ENCODE results near the gene RRP15.

The RRP15 gene

DNA sequence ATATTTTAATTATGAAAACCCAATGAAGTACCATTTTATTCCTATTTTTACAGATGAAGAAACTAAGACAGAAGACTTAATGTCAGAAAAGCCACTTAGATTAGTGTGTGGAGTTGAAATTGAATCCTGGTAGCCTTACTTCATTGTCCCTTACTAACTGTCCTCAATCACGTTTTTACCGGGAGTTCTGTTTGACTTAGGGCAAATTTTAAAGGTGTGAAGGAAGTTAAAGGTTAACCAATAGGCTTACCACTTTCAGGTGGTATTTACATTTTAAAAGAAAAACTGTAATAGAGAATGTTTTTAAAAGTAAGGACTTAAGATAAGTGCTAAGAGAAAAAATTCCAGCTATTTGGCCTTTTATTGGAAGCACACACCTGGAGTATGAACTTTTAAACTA is 12.4 kb downstream of the RRP15 start:
- Histone ChIP-seq H3K27me3 (ENCODE audit: insufficient read depth, low read length) (no peaks in the 10 kb centered on the region), H3K9me3 (ENCODE audit: insufficient read depth, low read depth, low read length) (no peaks in the 10 kb centered on the region), H3K27ac (ENCODE audit: low read depth, low read length) (peak overlapping the region; percentile 66), H3K36me3 (ENCODE audit: insufficient read depth, low read length) (peaks cover 16% of the 10 kb centered on the region), H3K4me1 (ENCODE audit: insufficient read depth, low read length) (peaks cover 82% of the 10 kb centered on the region), H3K4me3 (ENCODE audit: low read length) (no peak overlapping the region), H3K9ac (ENCODE audit: low read depth, low read length) (no peak overlapping the region)
- no CpG with 5 or more reads among the region's 2 CpGs for WGBS

DNA sequence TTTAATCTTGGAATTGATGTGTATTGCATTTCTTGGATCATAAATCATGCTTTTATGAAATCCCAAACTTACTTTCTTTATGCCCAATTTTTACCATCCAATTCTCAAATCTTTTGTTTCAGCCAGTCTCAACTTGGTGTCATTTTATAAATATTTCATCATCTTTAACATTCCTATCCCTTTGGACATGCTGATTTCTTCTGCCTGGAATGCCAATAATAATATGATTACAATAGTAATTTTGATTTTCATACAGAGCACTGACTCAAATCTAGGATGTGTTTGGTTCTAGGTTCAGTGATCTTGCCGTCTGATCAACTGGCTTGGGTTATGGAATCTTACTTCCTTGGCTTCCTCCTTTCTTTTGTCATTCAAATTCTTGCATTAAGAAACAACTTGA is 12.8 kb downstream of the RRP15 start:
- peaks cover 86% of the 10 kb centered on the region for H3K4me1 ChIP-seq (ENCODE audit: insufficient read depth, low read length)
- WGBS: 100% methylated on average over 1 of the region's 1 CpG
- no peak overlapping the region for H3K4me3 ChIP-seq (ENCODE audit: low read length)
- no peaks in the 10 kb centered on the region for H3K27me3 ChIP-seq (ENCODE audit: insufficient read depth, low read length)
- H3K27ac ChIP-seq (ENCODE audit: low read depth, low read length): peak overlapping the region; percentile 66
- no peak overlapping the region for H3K9ac ChIP-seq (ENCODE audit: low read depth, low read length)
- peaks cover 20% of the 10 kb centered on the region for H3K36me3 ChIP-seq (ENCODE audit: insufficient read depth, low read length)
- no peaks in the 10 kb centered on the region for H3K9me3 ChIP-seq (ENCODE audit: insufficient read depth, low read depth, low read length)

- peaks cover 91% of the 10 kb centered on the region for H3K4me1 ChIP-seq (ENCODE audit: insufficient read depth, low read length)
- H3K27me3 ChIP-seq (ENCODE audit: insufficient read depth, low read length): no peaks in the 10 kb centered on the region
- H3K9me3 ChIP-seq (ENCODE audit: insufficient read depth, low read depth, low read length): no peaks in the 10 kb centered on the region
- peaks cover 25% of the 10 kb centered on the region for H3K36me3 ChIP-seq (ENCODE audit: insufficient read depth, low read length)
- 63% methylated on average over 4 of the region's 4 CpGs for WGBS
- H3K27ac ChIP-seq (ENCODE audit: low read depth, low read length): peak overlapping the region; percentile 66
- no peak overlapping the region for H3K4me3 ChIP-seq (ENCODE audit: low read length)
- no peak overlapping the region for H3K9ac ChIP-seq (ENCODE audit: low read depth, low read length)
These were observed 13.3 kb downstream of the RRP15 start for GRCh38 chr1:218298398-218298797.

DNA sequence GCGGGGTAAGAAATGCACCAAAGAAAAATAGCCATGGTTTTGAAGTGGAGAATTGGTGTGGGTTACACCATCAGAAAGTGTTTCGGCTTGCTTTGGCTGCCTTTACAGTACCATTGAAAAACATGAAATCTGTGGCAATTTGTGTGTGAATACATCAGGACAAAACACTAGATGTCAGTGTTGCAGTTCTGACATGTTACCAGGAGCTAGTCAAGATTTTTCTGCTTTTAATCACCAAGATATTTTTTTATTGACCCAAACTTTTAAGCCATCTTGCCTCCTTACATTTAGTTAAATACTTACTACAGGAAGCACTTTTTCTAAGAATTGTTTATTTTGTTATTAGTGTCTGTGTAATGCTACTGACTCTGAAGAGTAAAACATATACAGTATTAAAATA is 14.3 kb downstream of the RRP15 start:
- Histone ChIP-seq H3K9ac (ENCODE audit: low read depth, low read length) (no peak overlapping the region), H3K36me3 (ENCODE audit: insufficient read depth, low read length) (peaks cover 24% of the 10 kb centered on the region), H3K4me1 (ENCODE audit: insufficient read depth, low read length) (peaks cover 99% of the 10 kb centered on the region), H3K9me3 (ENCODE audit: insufficient read depth, low read depth, low read length) (no peaks in the 10 kb centered on the region), H3K4me3 (ENCODE audit: low read length) (no peak overlapping the region), H3K27me3 (ENCODE audit: insufficient read depth, low read length) (no peaks in the 10 kb centered on the region), H3K27ac (ENCODE audit: low read depth, low read length) (peak overlapping the region; percentile 91)
- 62% methylated on average over 2 of the region's 2 CpGs for WGBS

DNA sequence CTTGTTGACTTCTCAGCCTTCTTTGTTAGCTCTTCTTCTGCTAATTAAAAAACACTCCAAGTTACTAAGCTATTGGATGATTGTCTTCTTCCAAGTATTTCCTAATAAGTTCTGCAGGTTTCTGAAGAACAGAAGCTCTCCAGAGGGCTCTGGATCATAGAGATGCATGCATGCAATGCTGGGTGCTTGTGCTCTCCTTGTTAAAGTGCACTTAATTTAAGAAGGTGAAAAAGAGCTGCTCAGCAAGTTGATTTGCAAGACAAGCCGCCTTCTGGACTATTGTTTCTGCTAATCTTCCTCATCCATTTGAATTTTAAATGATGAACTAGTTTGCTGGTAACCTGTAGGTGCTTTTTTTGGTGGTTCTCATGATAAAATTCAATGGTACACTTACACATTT is 16.1 kb downstream of the RRP15 start:
- no peak overlapping the region for H3K9ac ChIP-seq (ENCODE audit: low read depth, low read length)
- peaks cover 32% of the 10 kb centered on the region for H3K36me3 ChIP-seq (ENCODE audit: insufficient read depth, low read length)
- peak overlapping the region; percentile 31; the same call in 1 of the 2 replicates for H3K4me3 ChIP-seq (ENCODE audit: low read length)

DNA sequence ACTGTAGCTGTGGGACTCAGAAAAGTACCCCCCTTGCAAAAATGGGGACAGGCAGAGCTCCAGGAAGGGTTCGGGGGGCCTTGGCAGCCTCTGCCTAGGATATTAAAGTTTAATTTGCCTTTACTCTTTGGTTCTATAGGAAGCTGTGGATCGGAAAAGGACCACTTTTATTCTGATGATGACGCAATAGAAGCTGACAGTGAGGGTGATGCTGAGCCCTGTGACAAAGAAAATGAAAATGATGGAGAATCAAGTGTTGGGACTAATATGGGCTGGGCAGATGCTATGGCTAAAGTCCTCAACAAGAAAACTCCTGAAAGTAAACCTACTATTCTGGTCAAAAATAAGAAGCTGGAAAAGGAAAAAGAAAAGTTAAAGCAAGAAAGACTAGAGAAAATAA is 17.1 kb downstream of the RRP15 start:
- Histone ChIP-seq H3K27ac (ENCODE audit: low read depth, low read length) (peak overlapping the region; percentile 91; the same call in 1 of the 2 replicates), H3K9me3 (ENCODE audit: insufficient read depth, low read depth, low read length) (no peaks in the 10 kb centered on the region), H3K4me3 (ENCODE audit: low read length) (no peak overlapping the region), H3K4me1 (ENCODE audit: insufficient read depth, low read length) (peaks cover 80% of the 10 kb centered on the region), H3K9ac (ENCODE audit: low read depth, low read length) (no peak overlapping the region; the same call in 1 of the 2 replicates), H3K36me3 (ENCODE audit: insufficient read depth, low read length) (peaks cover 42% of the 10 kb centered on the region), H3K27me3 (ENCODE audit: insufficient read depth, low read length) (no peaks in the 10 kb centered on the region)
- 91% methylated on average over 3 of the region's 3 CpGs for WGBS

More for the DNA sequence above, 16.1 kb downstream of the RRP15 start:
- H3K9me3 ChIP-seq (ENCODE audit: insufficient read depth, low read depth, low read length): no peaks in the 10 kb centered on the region
- H3K4me1 ChIP-seq (ENCODE audit: insufficient read depth, low read length): peaks cover 90% of the 10 kb centered on the region
- 22% methylated on average over 1 of the region's 1 CpG for WGBS
- H3K27me3 ChIP-seq (ENCODE audit: insufficient read depth, low read length): no peaks in the 10 kb centered on the region
- H3K27ac ChIP-seq (ENCODE audit: low read depth, low read length): peak overlapping the region; percentile 91

DNA sequence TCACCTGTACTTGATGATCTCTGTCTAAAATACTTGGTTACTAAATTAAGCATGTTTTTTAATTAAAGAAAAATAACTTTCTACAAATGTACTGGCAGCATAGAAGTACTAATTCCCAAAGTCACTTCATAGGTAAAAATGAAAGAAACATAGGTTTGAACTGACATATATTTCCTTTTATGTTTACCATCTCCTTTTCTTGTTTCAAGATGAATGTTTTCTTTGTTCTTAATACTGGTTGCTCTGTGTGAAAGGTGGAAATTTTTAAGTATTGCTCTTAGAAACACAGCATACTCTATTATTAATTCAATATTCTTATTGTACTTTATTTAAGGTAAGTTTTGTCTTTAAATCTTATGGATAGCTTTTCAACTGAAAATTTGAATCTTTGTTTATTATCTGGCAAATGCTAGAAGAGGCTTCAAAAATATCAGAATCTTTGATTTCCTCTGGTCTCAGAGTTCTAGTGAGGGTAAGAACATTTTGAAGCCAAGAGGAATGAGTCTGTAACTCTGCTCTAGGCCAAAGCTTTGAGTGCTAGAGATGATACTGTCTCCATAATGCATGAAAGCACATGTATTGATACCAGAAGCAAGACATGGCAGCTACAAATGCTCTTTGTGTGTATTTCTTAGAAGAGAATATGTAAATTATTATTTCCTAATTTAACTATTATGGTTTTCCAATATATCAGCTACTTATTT is 18.2 kb downstream of the RRP15 start:
- no peak overlapping the region for H3K9ac ChIP-seq (ENCODE audit: low read depth, low read length)
- H3K9me3 ChIP-seq (ENCODE audit: insufficient read depth, low read depth, low read length): no peaks in the 10 kb centered on the region
- peaks cover 53% of the 10 kb centered on the region for H3K36me3 ChIP-seq (ENCODE audit: insufficient read depth, low read length)
- no peak overlapping the region for H3K4me3 ChIP-seq (ENCODE audit: low read length)
- no peaks in the 10 kb centered on the region for H3K27me3 ChIP-seq (ENCODE audit: insufficient read depth, low read length)
- peaks cover 69% of the 10 kb centered on the region for H3K4me1 ChIP-seq (ENCODE audit: insufficient read depth, low read length)
- no peak overlapping the region for H3K27ac ChIP-seq (ENCODE audit: low read depth, low read length)

DNA sequence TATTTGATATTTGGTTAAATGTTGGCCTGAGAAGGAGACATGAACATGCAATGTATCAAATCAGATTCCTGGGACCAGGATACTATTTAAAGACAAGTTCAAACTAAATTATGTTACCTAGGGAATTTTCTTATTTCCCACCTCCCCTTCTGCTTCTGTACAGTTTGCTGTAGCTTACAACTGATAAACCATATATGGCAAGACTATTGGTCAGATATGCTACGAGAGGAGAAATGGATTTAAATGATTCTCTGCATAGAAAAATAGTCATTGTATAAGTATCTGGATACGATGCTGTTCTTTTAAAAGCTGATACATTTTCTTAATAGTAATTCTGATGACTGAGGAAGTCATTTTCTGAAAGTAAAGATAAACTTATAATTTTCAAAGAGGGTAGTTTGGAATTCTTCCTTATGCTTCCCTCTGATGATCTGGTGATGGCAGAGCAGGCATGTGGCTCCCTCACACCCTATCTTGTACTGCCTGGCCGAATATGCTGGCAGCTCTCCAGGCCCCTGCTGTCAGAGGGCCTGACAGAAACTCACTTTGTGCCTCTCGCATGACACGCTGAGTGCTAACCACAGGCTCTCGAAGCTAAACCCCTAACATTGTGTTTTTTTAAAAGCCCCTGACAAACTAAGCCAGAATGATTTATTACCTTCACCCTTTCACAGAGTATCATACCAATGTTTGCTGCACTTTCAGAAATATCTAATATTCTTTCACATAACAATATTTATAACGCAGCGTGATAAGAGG is 19.4 kb downstream of the RRP15 start:
- peaks cover 57% of the 10 kb centered on the region for H3K4me1 ChIP-seq (ENCODE audit: insufficient read depth, low read length)
- H3K9me3 ChIP-seq (ENCODE audit: insufficient read depth, low read depth, low read length): no peaks in the 10 kb centered on the region
- peaks cover 62% of the 10 kb centered on the region for H3K36me3 ChIP-seq (ENCODE audit: insufficient read depth, low read length)

GRCh38 chr1:218305472-218306064 is 20.5 kb downstream of the RRP15 start:
- H3K9ac ChIP-seq (ENCODE audit: low read depth, low read length): no peak overlapping the region
- no peak overlapping the region for H3K27ac ChIP-seq (ENCODE audit: low read depth, low read length)
- no peak overlapping the region for H3K4me3 ChIP-seq (ENCODE audit: low read length)
- H3K36me3 ChIP-seq (ENCODE audit: insufficient read depth, low read length): peaks cover 73% of the 10 kb centered on the region
- no peaks in the 10 kb centered on the region for H3K9me3 ChIP-seq (ENCODE audit: insufficient read depth, low read depth, low read length)
- peaks cover 46% of the 10 kb centered on the region for H3K4me1 ChIP-seq (ENCODE audit: insufficient read depth, low read length)
- H3K27me3 ChIP-seq (ENCODE audit: insufficient read depth, low read length): no peaks in the 10 kb centered on the region
- WGBS: 96% methylated on average over 6 of the region's 6 CpGs

More for the DNA sequence above, 19.4 kb downstream of the RRP15 start:
- WGBS: 83% methylated on average over 8 of the region's 8 CpGs
- Histone ChIP-seq H3K27me3 (ENCODE audit: insufficient read depth, low read length) (no peaks in the 10 kb centered on the region), H3K4me3 (ENCODE audit: low read length) (no peak overlapping the region), H3K9ac (ENCODE audit: low read depth, low read length) (no peak overlapping the region), H3K27ac (ENCODE audit: low read depth, low read length) (no peak overlapping the region)

DNA sequence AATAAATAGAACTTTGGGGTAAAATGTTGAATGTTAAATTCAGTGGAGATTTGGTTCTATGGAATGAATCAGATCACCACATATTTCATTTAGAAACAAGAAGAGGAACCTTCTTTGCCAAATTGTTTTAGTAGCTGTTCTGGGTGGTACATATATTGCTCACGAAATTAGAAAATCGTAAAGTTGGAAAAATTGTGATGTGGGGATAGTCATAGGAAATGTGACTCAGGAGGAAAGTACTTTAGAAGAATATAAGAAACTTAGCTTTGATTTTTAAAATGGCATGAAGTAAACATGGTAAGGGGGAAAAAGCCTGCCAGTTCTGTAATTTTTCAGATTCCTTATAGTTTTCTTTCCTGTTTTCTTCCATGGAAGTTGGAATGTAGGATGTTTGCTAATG is 27.4 kb downstream of the RRP15 start:
- Histone ChIP-seq H3K9ac (ENCODE audit: low read depth, low read length) (no peak overlapping the region), H3K4me1 (ENCODE audit: insufficient read depth, low read length) (peaks cover 14% of the 10 kb centered on the region), H3K27ac (ENCODE audit: low read depth, low read length) (peak overlapping the region; percentile 10; the same call in 1 of the 2 replicates), H3K9me3 (ENCODE audit: insufficient read depth, low read depth, low read length) (no peaks in the 10 kb centered on the region), H3K27me3 (ENCODE audit: insufficient read depth, low read length) (no peaks in the 10 kb centered on the region), H3K4me3 (ENCODE audit: low read length) (no peak overlapping the region), H3K36me3 (ENCODE audit: insufficient read depth, low read length) (peaks cover 52% of the 10 kb centered on the region)
- 96% methylated on average over 2 of the region's 2 CpGs for WGBS

DNA sequence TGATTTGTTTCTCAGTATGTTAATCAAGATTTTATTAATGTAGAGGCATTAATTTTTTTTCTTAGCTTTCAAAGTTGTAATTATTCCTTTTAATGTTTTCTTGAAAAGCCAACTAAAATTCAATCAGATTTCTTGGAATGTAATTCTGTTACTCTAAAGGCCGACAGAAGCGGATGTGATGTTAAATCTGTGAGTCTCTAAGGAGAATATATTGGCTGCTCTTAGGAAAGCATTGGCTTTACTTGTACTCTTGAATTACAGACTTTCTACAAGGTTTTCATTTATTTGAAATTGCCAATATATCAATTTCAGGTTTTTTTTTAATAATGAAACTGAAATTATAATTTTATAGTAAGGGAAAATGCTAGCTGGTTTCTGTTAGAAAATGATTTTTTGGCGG is 29.2 kb downstream of the RRP15 start:
- no peak overlapping the region for H3K9ac ChIP-seq (ENCODE audit: low read depth, low read length)
- no peak overlapping the region for H3K27ac ChIP-seq (ENCODE audit: low read depth, low read length)
- peaks cover 14% of the 10 kb centered on the region for H3K4me1 ChIP-seq (ENCODE audit: insufficient read depth, low read length)
- no peaks in the 10 kb centered on the region for H3K27me3 ChIP-seq (ENCODE audit: insufficient read depth, low read length)
- 94% methylated on average over 3 of the region's 3 CpGs for WGBS
- no peaks in the 10 kb centered on the region for H3K9me3 ChIP-seq (ENCODE audit: insufficient read depth, low read depth, low read length)
- no peak overlapping the region for H3K4me3 ChIP-seq (ENCODE audit: low read length)
- peaks cover 43% of the 10 kb centered on the region for H3K36me3 ChIP-seq (ENCODE audit: insufficient read depth, low read length)

All from HUES64 (cell line).